Measurements from ENCODE around the gene RPS19. TPM values are rescaled to one million over a fixed set of nuclear protein-coding genes. Genes with fewer than 3 reads are reported as not detected.

RPS19 gene
- total RNA-seq, 4 donors from 2014 or later = 893 to 1,378 (median 1,179) TPM

DNA sequence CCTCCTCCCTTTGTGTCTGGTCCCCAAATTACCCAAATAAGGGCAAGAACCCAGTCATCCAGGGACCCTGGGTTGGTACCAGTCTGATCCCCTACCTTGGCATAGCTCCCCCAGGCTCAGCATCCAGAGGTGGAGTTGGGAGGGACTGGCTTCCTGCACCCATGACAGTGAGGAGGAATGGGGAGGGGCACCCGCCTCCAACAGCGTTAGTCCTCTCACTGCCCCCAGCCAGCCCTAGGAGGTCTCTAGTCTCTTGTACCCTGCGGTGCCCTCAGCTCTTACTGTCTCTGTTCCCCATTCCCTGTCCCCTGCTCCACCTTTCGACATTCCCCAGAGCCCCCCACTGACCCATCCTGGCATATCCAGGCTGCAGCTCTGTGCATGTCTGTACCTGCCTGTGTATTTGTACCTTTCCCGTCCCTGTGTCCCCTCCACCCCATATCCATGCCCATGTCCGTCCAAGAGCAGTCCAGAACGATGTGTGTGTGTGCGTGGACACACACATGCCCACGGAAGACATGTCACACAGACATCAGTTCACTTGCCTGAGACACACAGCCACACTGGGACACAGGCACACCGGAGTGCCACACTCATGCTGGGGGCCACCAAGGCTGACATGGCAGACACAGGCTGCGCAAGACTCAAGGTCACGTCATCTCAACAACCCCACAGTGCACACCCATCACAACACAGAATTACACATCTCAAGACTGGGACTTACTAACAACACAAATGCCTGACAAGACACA, 50.4 kb downstream of the RPS19 start:
- intact Hi-C loops (cut with DNase I) = no loop called here
- peaks cover 5 to 56% (median 34%) of the 10 kb centered on the region in 4 donors for H3K27me3 ChIP-seq
- WGBS = 46% methylated on average over 7 of the region's 12 CpGs

DNA sequence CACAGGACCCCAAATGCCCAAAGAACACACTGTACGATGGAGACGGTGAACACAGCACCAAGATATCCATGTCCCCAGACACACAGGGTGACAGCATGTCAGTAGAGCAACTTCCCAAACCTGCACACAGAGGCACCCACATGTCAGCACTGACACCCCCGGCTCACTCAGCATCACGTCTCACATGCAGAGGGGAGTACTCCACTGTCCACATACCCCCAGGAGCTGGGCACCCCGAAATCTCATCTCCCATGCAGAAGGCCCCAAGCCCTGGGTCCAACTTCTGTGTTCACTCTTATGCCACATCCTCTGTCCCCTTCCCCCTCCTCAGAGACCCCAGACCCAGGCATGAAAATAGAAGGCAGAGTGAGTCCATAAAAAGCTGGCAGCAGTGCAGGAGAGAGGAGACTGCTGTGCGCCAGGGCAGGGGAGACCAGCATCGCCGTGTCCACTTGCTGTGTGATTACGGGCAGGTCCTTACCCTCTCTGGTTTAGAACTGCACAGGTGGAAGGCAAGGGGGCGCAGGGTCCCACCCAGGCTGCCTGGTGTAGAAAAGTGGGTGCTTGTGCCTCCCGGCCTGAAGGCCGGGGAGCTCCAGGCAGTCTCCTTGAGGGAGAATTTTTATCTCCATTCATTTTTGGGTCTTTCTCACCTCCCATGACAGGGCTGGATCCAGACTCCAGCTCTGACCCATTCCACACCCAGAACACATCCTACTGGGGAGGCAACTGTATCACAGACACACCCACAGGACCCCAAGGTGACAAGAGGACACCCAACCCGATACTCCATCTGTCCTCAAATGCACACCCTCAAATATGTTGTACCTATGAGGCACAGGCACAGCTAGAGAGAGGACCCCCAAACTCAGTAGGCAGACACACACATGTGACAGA, 51.2 kb downstream of the RPS19 start:
- Histone ChIP-seq H3K27ac (replicated peaks in 1 of 4) (no peak overlapping the region), H3K4me3 (no peak overlapping the region), H3K4me1 (peaks cover 0 to 28% (median 21%) of the 10 kb centered on the region in 4 donors), H3K27me3 (peaks cover 5 to 64% (median 41%) of the 10 kb centered on the region in 4 donors), H3K9me3 (no peaks in the 10 kb centered on the region), H3K36me3 (peaks cover 0 to 20% (median 15%) of the 10 kb centered on the region in 4 donors)
- TF ChIP-seq EP300 (IDR thresholded peaks at IDR 0.05) (no peak), POLR2A (IDR thresholded peaks at IDR 0.05; ENCODE audit: low read depth) (no peak), POLR2AphosphoS5 (IDR thresholded peaks at IDR 0.05) (no peak)
- TF ChIP-seq, protein P1, sequence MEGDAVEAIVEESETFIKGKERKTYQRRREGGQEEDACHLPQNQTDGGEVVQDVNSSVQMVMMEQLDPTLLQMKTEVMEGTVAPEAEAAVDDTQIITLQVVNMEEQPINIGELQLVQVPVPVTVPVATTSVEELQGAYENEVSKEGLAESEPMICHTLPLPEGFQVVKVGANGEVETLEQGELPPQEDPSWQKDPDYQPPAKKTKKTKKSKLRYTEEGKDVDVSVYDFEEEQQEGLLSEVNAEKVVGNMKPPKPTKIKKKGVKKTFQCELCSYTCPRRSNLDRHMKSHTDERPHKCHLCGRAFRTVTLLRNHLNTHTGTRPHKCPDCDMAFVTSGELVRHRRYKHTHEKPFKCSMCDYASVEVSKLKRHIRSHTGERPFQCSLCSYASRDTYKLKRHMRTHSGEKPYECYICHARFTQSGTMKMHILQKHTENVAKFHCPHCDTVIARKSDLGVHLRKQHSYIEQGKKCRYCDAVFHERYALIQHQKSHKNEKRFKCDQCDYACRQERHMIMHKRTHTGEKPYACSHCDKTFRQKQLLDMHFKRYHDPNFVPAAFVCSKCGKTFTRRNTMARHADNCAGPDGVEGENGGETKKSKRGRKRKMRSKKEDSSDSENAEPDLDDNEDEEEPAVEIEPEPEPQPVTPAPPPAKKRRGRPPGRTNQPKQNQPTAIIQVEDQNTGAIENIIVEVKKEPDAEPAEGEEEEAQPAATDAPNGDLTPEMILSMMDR (IDR thresholded peaks at IDR 0.05) = no peak
- no peak for DNase-seq (ENCODE audit: extremely low spot score)
- WGBS = 69% methylated on average over 11 of the region's 13 CpGs
- intact Hi-C loops (cut with DNase I) = no loop called here

More for the DNA sequence above, 50.4 kb downstream of the RPS19 start:
- DNase-seq (ENCODE audit: extremely low spot score) = no peak
- Histone ChIP-seq H3K27ac (replicated peaks in 1 of 4) (no peak overlapping the region), H3K9me3 (no peaks in the 10 kb centered on the region), H3K4me3 (no peak overlapping the region), H3K36me3 (peaks cover 5 to 28% (median 23%) of the 10 kb centered on the region in 4 donors), H3K4me1 (peaks cover 0 to 22% (median 18%) of the 10 kb centered on the region in 4 donors)
- TF ChIP-seq, protein P1 (IDR thresholded peaks at IDR 0.05) = no peak
- TF ChIP-seq POLR2A (IDR thresholded peaks at IDR 0.05; ENCODE audit: low read depth) (no peak), POLR2AphosphoS5 (IDR thresholded peaks at IDR 0.05) (peak in 1 of 2 donors; percentile 12), EP300 (IDR thresholded peaks at IDR 0.05) (no peak)

DNA sequence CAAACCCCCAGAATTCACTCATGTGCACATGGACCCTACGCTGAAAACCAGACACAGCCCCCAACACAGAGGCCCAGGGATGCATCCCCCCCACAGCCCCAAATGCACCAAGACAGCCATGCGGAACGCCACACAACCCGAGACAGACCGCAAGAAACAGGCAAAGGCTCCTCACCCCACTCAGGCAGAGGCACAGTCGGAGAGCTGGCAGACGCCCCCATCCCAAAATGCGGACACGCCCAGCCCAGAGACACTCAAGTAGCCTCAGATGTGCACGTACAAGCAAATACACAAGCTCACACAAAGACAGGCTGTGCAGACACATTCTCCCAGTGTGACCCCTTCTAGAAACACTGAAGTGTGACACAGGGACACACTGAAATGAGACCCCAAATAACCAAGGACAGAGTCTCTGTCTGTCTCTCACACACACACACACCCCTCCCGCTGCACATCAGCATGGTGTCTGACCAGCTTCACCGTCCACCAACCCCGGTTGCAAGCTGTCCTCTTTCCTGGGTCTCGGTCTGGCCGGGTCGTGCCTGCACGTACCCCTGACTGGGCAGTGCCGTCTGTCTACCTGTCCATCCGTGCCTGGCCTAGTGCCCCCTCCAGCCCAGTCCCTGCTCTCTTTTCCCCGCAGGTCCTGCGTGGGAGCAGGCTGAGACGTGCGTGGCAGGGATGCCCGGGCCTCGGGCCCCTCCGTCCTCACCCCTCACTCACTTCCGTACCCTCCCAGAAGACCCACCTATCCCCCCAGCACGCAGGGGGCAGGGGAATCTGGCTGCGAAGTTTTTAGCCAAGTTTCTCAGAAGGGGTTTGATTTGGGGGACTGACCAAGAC, 52.1 kb downstream of the RPS19 start:
- DNase-seq (ENCODE audit: extremely low spot score) = no peak
- H3K36me3 ChIP-seq = peaks cover 0 to 12% (median 6%) of the 10 kb centered on the region in 4 donors
- no peak overlapping the region for H3K27ac ChIP-seq (replicated peaks in 1 of 4)
- WGBS = 13% methylated on average over 29 of the region's 29 CpGs
- H3K9me3 ChIP-seq = no peaks in the 10 kb centered on the region
- no peak for TF ChIP-seq POLR2A (IDR thresholded peaks at IDR 0.05; ENCODE audit: low read depth)
- TF ChIP-seq POLR2AphosphoS5 (IDR thresholded peaks at IDR 0.05) = no peak
- TF ChIP-seq EP300 (IDR thresholded peaks at IDR 0.05) = no peak
- TF ChIP-seq, protein P1 (IDR thresholded peaks at IDR 0.05) = no peak
- peaks cover 5 to 73% (median 48%) of the 10 kb centered on the region in 4 donors for H3K27me3 ChIP-seq
- no peak overlapping the region for H3K4me3 ChIP-seq
- intact Hi-C loops (cut with DNase I) = no loop called here
- peaks cover 0 to 28% (median 21%) of the 10 kb centered on the region in 4 donors for H3K4me1 ChIP-seq

- TF ChIP-seq POLR2A (IDR thresholded peaks at IDR 0.05; ENCODE audit: low read depth) = no peak
- Histone ChIP-seq H3K36me3 (peaks cover 0 to 3% (median 0%) of the 10 kb centered on the region in 4 donors), H3K27me3 (peaks cover 5 to 82% (median 56%) of the 10 kb centered on the region in 4 donors), H3K4me1 (peaks cover 0 to 28% (median 21%) of the 10 kb centered on the region in 4 donors), H3K27ac (replicated peaks in 1 of 4) (no peak overlapping the region), H3K9me3 (no peaks in the 10 kb centered on the region), H3K4me3 (no peak overlapping the region)
- DNase-seq (ENCODE audit: extremely low spot score) = no peak
- 4% methylated on average over 25 of the region's 51 CpGs for WGBS
- intact Hi-C loops (cut with DNase I) = no loop called here
Observed at GRCh38 chr19:41912899-41913537, 53.0 kb downstream of the RPS19 start.

Data from esophagus muscularis mucosa (tissue), 4 donors.